Measurements from ENCODE around the gene OR51E1. TPM values are rescaled to one million over a fixed set of nuclear protein-coding genes. Genes with fewer than 3 reads are reported as not detected.

The OR51E1 gene
- total and polyA plus RNA-seq, 12 donors: 0.11 to 0.27 TPM; not detected in 10

DNA sequence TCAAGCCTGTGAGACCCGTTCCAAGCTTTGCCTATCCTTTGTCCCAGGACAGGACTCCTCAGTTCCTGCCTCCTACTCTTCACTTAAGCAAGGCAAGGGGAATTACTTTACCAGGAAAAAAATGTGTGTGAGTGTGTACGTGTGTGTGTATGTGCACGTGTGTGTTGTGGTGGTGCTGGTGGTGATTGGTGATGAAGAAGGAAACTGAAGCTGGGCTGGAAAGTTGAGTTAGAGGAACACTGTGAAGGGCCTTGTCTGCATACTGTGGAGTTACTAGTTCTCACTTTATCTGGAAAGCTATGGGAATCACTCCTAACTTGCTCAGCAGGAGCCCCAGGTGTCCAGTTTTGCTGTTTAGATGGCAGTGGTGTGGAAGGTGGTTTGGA, 6.1 kb upstream of the OR51E1 start:
- Histone ChIP-seq H3K27ac (no peak overlapping the region), H3K27me3 (no peaks in the 10 kb centered on the region), H3K36me3 (replicated peaks in 1 of 2) (no peaks in the 10 kb centered on the region), H3K9me3 (replicated peaks in 1 of 3) (no peaks in the 10 kb centered on the region), H3K4me1 (replicated peaks in 1 of 2) (no peaks in the 10 kb centered on the region), H3K4me3 (no peak overlapping the region)
- 81 to 86% (median 84%) methylated on average over 3 of the region's 3 CpGs for WGBS, 4 donors
- no peak for TF ChIP-seq POLR2A (IDR thresholded peaks at IDR 0.05)
- TF ChIP-seq, protein P1, sequence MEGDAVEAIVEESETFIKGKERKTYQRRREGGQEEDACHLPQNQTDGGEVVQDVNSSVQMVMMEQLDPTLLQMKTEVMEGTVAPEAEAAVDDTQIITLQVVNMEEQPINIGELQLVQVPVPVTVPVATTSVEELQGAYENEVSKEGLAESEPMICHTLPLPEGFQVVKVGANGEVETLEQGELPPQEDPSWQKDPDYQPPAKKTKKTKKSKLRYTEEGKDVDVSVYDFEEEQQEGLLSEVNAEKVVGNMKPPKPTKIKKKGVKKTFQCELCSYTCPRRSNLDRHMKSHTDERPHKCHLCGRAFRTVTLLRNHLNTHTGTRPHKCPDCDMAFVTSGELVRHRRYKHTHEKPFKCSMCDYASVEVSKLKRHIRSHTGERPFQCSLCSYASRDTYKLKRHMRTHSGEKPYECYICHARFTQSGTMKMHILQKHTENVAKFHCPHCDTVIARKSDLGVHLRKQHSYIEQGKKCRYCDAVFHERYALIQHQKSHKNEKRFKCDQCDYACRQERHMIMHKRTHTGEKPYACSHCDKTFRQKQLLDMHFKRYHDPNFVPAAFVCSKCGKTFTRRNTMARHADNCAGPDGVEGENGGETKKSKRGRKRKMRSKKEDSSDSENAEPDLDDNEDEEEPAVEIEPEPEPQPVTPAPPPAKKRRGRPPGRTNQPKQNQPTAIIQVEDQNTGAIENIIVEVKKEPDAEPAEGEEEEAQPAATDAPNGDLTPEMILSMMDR (IDR thresholded peaks at IDR 0.05): no peak
- no peak for DNase-seq
- intact Hi-C loops (cut with DNase I): loop anchor here in 1 of 2 donors (5.0 kb wide), 1 partner anchor 365 kb away; no protein-coding TSS in a partner anchor

DNA sequence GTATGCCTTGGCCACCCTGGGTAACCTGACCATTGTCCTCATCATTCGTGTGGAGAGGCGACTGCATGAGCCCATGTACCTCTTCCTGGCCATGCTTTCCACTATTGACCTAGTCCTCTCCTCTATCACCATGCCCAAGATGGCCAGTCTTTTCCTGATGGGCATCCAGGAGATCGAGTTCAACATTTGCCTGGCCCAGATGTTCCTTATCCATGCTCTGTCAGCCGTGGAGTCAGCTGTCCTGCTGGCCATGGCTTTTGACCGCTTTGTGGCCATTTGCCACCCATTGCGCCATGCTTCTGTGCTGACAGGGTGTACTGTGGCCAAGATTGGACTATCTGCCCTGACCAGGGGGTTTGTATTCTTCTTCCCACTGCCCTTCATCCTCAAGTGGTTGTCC, 3.9 kb upstream of the OR51E1 start:
- no peaks in the 10 kb centered on the region for H3K4me1 ChIP-seq (replicated peaks in 1 of 2)
- 77 to 91% (median 84%) methylated on average over 6 of the region's 6 CpGs for WGBS, 4 donors
- intact Hi-C loops (cut with DNase I): loop anchor here in 1 of 2 donors (5.0 kb wide), 1 partner anchor 362 kb away; no protein-coding TSS in a partner anchor
- no peak overlapping the region for H3K27ac ChIP-seq
- TF ChIP-seq POLR2A (IDR thresholded peaks at IDR 0.05): no peak
- TF ChIP-seq, protein P1 (IDR thresholded peaks at IDR 0.05): no peak
- H3K27me3 ChIP-seq: no peaks in the 10 kb centered on the region
- no peaks in the 10 kb centered on the region for H3K9me3 ChIP-seq (replicated peaks in 1 of 3)
- no peak for DNase-seq
- no peaks in the 10 kb centered on the region for H3K36me3 ChIP-seq (replicated peaks in 1 of 2)
- H3K4me3 ChIP-seq: no peak overlapping the region

DNA sequence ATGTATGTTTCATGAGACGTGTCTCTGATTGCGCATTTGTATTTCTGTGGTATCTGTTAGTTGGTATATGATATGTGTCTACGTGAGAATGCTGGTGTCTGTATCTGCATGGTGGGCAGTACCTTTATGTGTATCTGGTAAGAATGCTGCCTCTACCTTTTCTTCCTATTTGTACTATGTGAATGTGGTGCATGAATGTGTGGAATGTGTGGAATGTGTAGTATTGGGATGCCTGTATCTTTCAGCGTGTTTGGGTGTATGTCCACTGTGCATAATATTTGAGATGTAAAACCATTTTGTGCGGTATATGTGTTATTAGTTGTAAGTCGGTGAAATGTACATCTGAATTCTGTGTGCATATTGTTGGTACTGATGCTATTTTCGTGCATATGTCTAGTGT, 2.3 kb upstream of the OR51E1 start:
- H3K4me1 ChIP-seq (replicated peaks in 1 of 2): no peaks in the 10 kb centered on the region
- intact Hi-C loops (cut with DNase I): no loop called here
- no peaks in the 10 kb centered on the region for H3K9me3 ChIP-seq (replicated peaks in 1 of 3)
- no peak overlapping the region for H3K4me3 ChIP-seq
- no peaks in the 10 kb centered on the region for H3K27me3 ChIP-seq
- no peaks in the 10 kb centered on the region for H3K36me3 ChIP-seq (replicated peaks in 1 of 2)
- TF ChIP-seq POLR2A (IDR thresholded peaks at IDR 0.05): no peak
- TF ChIP-seq, protein P1 (IDR thresholded peaks at IDR 0.05): no peak
- no peak for DNase-seq
- H3K27ac ChIP-seq: no peak overlapping the region
- 75 to 82% (median 78%) methylated on average over 7 of the region's 7 CpGs for WGBS, 4 donors

DNA sequence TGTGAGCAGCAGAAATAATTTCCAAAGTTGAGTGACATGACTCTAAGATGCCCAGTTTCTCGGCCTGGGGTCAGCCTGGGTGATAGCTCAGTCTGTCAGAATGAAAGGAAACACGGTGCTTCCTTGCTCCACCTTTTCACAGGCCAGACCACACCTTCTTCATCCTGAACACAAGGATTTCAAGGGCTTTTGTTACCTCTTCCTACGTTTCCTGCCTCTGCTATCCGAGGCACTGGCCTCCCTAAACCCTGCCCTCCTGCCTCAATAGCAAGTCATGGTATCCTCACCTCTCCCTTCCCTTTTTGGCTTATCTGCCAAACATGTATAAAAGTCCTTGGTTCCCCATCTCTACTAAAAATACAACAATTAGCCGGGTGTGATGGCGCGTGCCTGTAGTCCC, 1.7 kb upstream of the OR51E1 start:
- H3K4me1 ChIP-seq (replicated peaks in 1 of 2): no peaks in the 10 kb centered on the region
- H3K9me3 ChIP-seq (replicated peaks in 1 of 3): no peaks in the 10 kb centered on the region
- no peak overlapping the region for H3K4me3 ChIP-seq
- WGBS, 4 donors: 65 to 75% (median 73%) methylated on average over 7 of the region's 7 CpGs
- H3K27me3 ChIP-seq: no peaks in the 10 kb centered on the region
- TF ChIP-seq POLR2A (IDR thresholded peaks at IDR 0.05): no peak
- TF ChIP-seq, protein P1 (IDR thresholded peaks at IDR 0.05): no peak
- H3K27ac ChIP-seq: no peak overlapping the region
- intact Hi-C loops (cut with DNase I): no loop called here
- no peaks in the 10 kb centered on the region for H3K36me3 ChIP-seq (replicated peaks in 1 of 2)
- no peak for DNase-seq
